Panc1 (cell line): ENCODE results near the gene BPIFA3. TPM values are rescaled to one million over a fixed set of nuclear protein-coding genes. Genes with fewer than 3 reads are reported as not detected.

Experiments
- ATAC-seq: fragments of 200-7000 bp; cut with Tn5 transposase; 2 replicates; pipeline ENCODE4 v1.9.1; 2020; ENCODE audit warnings: mild to moderate bottlenecking, moderate library complexity
- BruUV-seq: library from RNA; stranded (reverse); fragments of 400-500 nt; replicated peaks from 2 replicates; lab custom pipeline; 2021; lab: Mats Ljungman, UMichigan
- CTCF ChIA-PET: fragments of 300-600 bp; sonication (Branson Sonifier 250); formaldehyde crosslinking; loops from one replicate; lab custom pipeline; 2022; ENCODE audit warnings: antibody characterized with exemption; lab: Charles Lee
- POLR2A ChIA-PET: fragments of 300-600 bp; sonication (Branson Sonifier 250); formaldehyde crosslinking; loops from one replicate; lab custom pipeline; 2022; ENCODE audit warnings: antibody characterized with exemption; lab: Charles Lee
- DNase-seq: peaks from one replicate; pipeline ENCODE4 v3.0.0-alpha.2; 2010; ENCODE audit warnings: low read depth, low spot score
- H3K27ac ChIP-seq: 2 replicates; pipeline ENCODE4 v1.5.1; 2011; ENCODE audit warnings: mild to moderate bottlenecking, low read length, inconsistent platforms
- H3K27me3 ChIP-seq: fragments of 200-500 bp; sonication (Bioruptor generic); 2 replicates; pipeline ENCODE4 v1.6.0; 2014; ENCODE audit warnings: low read length, inconsistent platforms; ENCODE audit not compliant: control insufficient read depth, insufficient read depth
- H3K36me3 ChIP-seq: fragments of 200-500 bp; sonication (Bioruptor generic); 2 replicates; pipeline ENCODE4 v1.5.1; 2014; ENCODE audit warnings: inconsistent platforms, mild to moderate bottlenecking, low read length, moderate library complexity; ENCODE audit not compliant: control insufficient read depth, insufficient read depth
- H3K4me1 ChIP-seq: 2 replicates; pipeline ENCODE4 v1.5.1; 2011; ENCODE audit warnings: inconsistent platforms, mild to moderate bottlenecking, low read length, moderate library complexity; ENCODE audit not compliant: control insufficient read depth, insufficient read depth
- H3K4me3 ChIP-seq, 2 experiments: 2 replicates each; pipeline ENCODE4 v1.5.1; 2011 to 2012; ENCODE audit warnings: low read depth in 2 of 2, low read length in 2 of 2, mild to moderate bottlenecking in 2 of 2, inconsistent platforms in 1 of 2, moderate library complexity in 1 of 2
- H3K9me3 ChIP-seq: fragments of 200-500 bp; sonication (Bioruptor generic); 2 replicates; pipeline ENCODE4 v1.5.1; 2014; ENCODE audit warnings: low read depth, mild to moderate bottlenecking, inconsistent platforms, low read length, moderate library complexity; ENCODE audit not compliant: control insufficient read depth, insufficient read depth
- POLR2AphosphoS5 ChIP-seq: IDR thresholded peaks from 2 replicates; pipeline ENCODE4 v1.6.1; 2012; ENCODE audit warnings: mild to moderate bottlenecking, low read depth, low read length, moderate library complexity
- SIN3A ChIP-seq: IDR thresholded peaks from 2 replicates; pipeline ENCODE4 v1.6.1; 2012; ENCODE audit warnings: low read depth, mild to moderate bottlenecking, low read length, moderate library complexity, borderline replicate concordance; ENCODE audit not compliant: insufficient read depth
- TCF7L2 ChIP-seq: IDR thresholded peaks from 2 replicates; pipeline ENCODE4 v1.6.1; 2011; ENCODE audit warnings: mild to moderate bottlenecking, low read depth, low read length, inconsistent platforms
- in situ Hi-C: cut with HindIII; loops from 2 replicates; pipeline ENCODE4 v1.10.0; 2016; ENCODE audit warnings: low sequenced_read_pairs, low pct_unique_long_range_greater_than_20kb
- intact Hi-C: fragments of 100-400 bp; cut with micrococcal nuclease; formaldehyde crosslinking; loops from one replicate; pipeline ENCODE4 v1.10.0; 2022; ENCODE audit not compliant: unreplicated experiment
- total RNA-seq: library from RNA; stranded (reverse); gene quantifications from one replicate; pipeline ENCODE4 v1.2.1, GENCODE V29; 2021; ENCODE audit not compliant: unreplicated experiment
- TF ChIP-seq, protein P1 (sequence below): fragments of 450-650 bp; IDR thresholded peaks from 2 replicates; pipeline ENCODE4 v1.5.1; 2017; ENCODE audit warnings: mild to moderate bottlenecking
- TF ChIP-seq, protein P2 (sequence below), 2 experiments: IDR thresholded peaks; 2 replicates each; pipeline ENCODE4 v1.6.1; 2011 to 2012; ENCODE audit warnings: low read depth in 2 of 2, control low read depth in 1 of 2, low read length in 1 of 2, mild to moderate bottlenecking in 1 of 2, moderate library complexity in 1 of 2; ENCODE audit not compliant: insufficient read depth in 1 of 2

Gene BPIFA3
- total RNA-seq, 1 experiment from 2014 or later = not detected

DNA sequence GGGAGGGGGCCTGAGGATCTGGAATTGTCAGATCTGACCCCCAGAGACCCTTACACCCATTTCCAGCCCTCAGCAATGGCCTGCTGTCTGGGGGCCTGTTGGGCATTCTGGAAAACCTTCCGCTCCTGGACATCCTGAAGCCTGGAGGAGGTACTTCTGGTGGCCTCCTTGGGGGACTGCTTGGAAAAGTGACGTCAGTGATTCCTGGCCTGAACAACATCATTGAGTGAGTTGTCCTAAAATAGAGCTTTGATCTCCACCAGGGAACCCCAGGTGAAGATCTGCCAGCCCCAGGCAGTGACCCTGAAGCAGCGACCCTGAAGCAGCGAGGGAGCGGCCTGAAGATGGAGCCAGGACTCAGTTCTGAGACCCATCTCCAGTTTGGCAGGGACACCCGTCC, 20.8 kb downstream of the BPIFA3 start:
- ChIA-PET CTCF (no interaction called here), POLR2A (no interaction called here)
- intact Hi-C loops = no loop called here
- no peaks in the 10 kb centered on the region for H3K4me1 ChIP-seq
- no TSS peak for BruUV-seq
- peaks cover 16% of the 10 kb centered on the region for H3K27me3 ChIP-seq
- TF ChIP-seq POLR2AphosphoS5 (no peak), TCF7L2 (no peak), SIN3A (no peak)
- TF ChIP-seq, protein P1, sequence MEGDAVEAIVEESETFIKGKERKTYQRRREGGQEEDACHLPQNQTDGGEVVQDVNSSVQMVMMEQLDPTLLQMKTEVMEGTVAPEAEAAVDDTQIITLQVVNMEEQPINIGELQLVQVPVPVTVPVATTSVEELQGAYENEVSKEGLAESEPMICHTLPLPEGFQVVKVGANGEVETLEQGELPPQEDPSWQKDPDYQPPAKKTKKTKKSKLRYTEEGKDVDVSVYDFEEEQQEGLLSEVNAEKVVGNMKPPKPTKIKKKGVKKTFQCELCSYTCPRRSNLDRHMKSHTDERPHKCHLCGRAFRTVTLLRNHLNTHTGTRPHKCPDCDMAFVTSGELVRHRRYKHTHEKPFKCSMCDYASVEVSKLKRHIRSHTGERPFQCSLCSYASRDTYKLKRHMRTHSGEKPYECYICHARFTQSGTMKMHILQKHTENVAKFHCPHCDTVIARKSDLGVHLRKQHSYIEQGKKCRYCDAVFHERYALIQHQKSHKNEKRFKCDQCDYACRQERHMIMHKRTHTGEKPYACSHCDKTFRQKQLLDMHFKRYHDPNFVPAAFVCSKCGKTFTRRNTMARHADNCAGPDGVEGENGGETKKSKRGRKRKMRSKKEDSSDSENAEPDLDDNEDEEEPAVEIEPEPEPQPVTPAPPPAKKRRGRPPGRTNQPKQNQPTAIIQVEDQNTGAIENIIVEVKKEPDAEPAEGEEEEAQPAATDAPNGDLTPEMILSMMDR = no peak
- TF ChIP-seq, protein P2, sequence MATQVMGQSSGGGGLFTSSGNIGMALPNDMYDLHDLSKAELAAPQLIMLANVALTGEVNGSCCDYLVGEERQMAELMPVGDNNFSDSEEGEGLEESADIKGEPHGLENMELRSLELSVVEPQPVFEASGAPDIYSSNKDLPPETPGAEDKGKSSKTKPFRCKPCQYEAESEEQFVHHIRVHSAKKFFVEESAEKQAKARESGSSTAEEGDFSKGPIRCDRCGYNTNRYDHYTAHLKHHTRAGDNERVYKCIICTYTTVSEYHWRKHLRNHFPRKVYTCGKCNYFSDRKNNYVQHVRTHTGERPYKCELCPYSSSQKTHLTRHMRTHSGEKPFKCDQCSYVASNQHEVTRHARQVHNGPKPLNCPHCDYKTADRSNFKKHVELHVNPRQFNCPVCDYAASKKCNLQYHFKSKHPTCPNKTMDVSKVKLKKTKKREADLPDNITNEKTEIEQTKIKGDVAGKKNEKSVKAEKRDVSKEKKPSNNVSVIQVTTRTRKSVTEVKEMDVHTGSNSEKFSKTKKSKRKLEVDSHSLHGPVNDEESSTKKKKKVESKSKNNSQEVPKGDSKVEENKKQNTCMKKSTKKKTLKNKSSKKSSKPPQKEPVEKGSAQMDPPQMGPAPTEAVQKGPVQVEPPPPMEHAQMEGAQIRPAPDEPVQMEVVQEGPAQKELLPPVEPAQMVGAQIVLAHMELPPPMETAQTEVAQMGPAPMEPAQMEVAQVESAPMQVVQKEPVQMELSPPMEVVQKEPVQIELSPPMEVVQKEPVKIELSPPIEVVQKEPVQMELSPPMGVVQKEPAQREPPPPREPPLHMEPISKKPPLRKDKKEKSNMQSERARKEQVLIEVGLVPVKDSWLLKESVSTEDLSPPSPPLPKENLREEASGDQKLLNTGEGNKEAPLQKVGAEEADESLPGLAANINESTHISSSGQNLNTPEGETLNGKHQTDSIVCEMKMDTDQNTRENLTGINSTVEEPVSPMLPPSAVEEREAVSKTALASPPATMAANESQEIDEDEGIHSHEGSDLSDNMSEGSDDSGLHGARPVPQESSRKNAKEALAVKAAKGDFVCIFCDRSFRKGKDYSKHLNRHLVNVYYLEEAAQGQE (IDR thresholded peaks at IDR 0.05; ENCODE audit: insufficient read depth in 1 of 2, low read depth in 2 of 2, low read length in 1 of 2) = no peak
- H3K27ac ChIP-seq = no peak overlapping the region
- ATAC-seq (no peak), DNase-seq (no peak)
- no peaks in the 10 kb centered on the region for H3K36me3 ChIP-seq
- no peak overlapping the region for H3K4me3 ChIP-seq
- in situ Hi-C loops = no loop called here
- no peaks in the 10 kb centered on the region for H3K9me3 ChIP-seq

DNA sequence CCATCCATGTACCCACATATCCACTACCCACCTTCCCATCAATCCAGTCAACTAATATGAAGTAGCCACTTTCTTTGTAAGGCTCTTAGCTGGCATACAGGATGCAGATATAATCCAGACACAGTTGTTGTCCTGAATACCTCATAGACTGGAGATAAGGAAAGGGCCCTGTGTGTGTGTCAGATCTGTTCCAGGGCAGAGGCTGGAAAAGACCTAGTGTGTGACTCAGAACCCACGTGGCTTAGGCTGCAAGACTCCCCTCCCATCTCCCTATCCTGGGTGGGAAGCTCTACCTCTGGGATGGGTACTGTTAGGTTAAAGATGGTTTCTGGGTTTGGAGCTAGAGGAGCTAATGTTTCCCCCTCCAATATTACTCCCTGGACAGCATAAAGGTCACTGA, 22.3 kb downstream of the BPIFA3 start:
- Histone ChIP-seq H3K27me3 (peaks cover 11% of the 10 kb centered on the region), H3K4me3 (no peak overlapping the region), H3K27ac (no peak overlapping the region), H3K36me3 (no peaks in the 10 kb centered on the region), H3K4me1 (no peaks in the 10 kb centered on the region), H3K9me3 (no peaks in the 10 kb centered on the region)
- ATAC-seq (no peak), DNase-seq (no peak)
- in situ Hi-C loops (no loop called here), intact Hi-C loops (no loop called here)
- ChIA-PET CTCF (no interaction called here), POLR2A (no interaction called here)
- BruUV-seq = no TSS peak
- TF ChIP-seq TCF7L2 = no peak
- no peak for TF ChIP-seq POLR2AphosphoS5
- TF ChIP-seq SIN3A = no peak
- TF ChIP-seq, protein P2 (IDR thresholded peaks at IDR 0.05; ENCODE audit: insufficient read depth in 1 of 2, low read depth in 2 of 2, low read length in 1 of 2) = no peak
- TF ChIP-seq, protein P1 = no peak
